Omental fat pad (tissue), 4 donors: ENCODE measurements around the gene VCP. TPM values are rescaled to one million over a fixed set of nuclear protein-coding genes. Genes with fewer than 3 reads are reported as not detected.

Experiments used
- ATAC-seq: fragments of 150-250 bp; one replicate; pipeline ENCODE4 v1.9.1; 2016; ENCODE audit warnings: mild to moderate bottlenecking, moderate library complexity; ENCODE audit not compliant: low FRiP score
- DNase-seq: peaks from one replicate; pipeline ENCODE4 v3.0.0-alpha.2; 2019; ENCODE audit warnings: low spot score
- CTCF ChIP-seq, 3 donors: fragments of 450-650 bp; IDR thresholded peaks; one replicate each; pipeline ENCODE4 v1.5.1; 2016 to 2017; ENCODE audit warnings: antibody characterized with exemption in 3 of 3, mild to moderate bottlenecking in 3 of 3, moderate library complexity in 2 of 3
- total RNA-seq, 4 donors: library from RNA; depleted of rRNA; stranded (reverse); fragments of >200 nt; gene quantifications; one replicate each; pipeline ENCODE4 v1.1.0, GENCODE V29; 2016

The VCP gene
- total RNA-seq, 4 donors from 2014 or later = 175 to 317 (median 207) TPM

- ATAC-seq = no peak
- DNase-seq = no peak
- no peak for TF ChIP-seq CTCF (IDR thresholded peaks at IDR 0.05)
Observed at GRCh38 chr9:35107297-35108290, 35.2 kb upstream of the VCP start.

- ATAC-seq = no peak
- no peak for TF ChIP-seq CTCF (IDR thresholded peaks at IDR 0.05)
- no peak for DNase-seq
Observed at GRCh38 chr9:35106343-35106730, 33.9 kb upstream of the VCP start.

- DNase-seq (no peak), ATAC-seq (no peak)
- TF ChIP-seq CTCF (IDR thresholded peaks at IDR 0.05) = no peak
Observed at GRCh38 chr9:35105571-35106342, 33.3 kb upstream of the VCP start.

GRCh38 chr9:35105126-35105525 is 32.7 kb upstream of the VCP start:
- no peak for TF ChIP-seq CTCF (IDR thresholded peaks at IDR 0.05)
- DNase-seq = no peak
- no peak for ATAC-seq

- no peak for TF ChIP-seq CTCF (IDR thresholded peaks at IDR 0.05)
- ATAC-seq (no peak), DNase-seq (no peak)
Observed at GRCh38 chr9:35104586-35104985, 32.2 kb upstream of the VCP start.

GRCh38 chr9:35103660-35104191 is 31.3 kb upstream of the VCP start:
- no peak for ATAC-seq
- TF ChIP-seq CTCF (IDR thresholded peaks at IDR 0.05) = no peak
- DNase-seq = no peak
